ENCODE results near the gene SLC5A6.

The SLC5A6 gene

GRCh38 chr2:27154488-27154887 lies 57.6 kb downstream of the SLC5A6 start:
- H3K4me3 ChIP-seq (ENCODE audit: low read length): no peak overlapping the region
- DNase-seq (ENCODE audit: low read depth, low spot score): no peak

GRCh38 chr2:27152796-27153464 lies 59.1 kb downstream of the SLC5A6 start:
- no peak for DNase-seq (ENCODE audit: low read depth, low spot score)

GRCh38 chr2:27152102-27152795 lies 59.8 kb downstream of the SLC5A6 start:
- DNase-seq (ENCODE audit: low read depth, low spot score): no peak
- H3K4me3 ChIP-seq (ENCODE audit: low read length): no peak overlapping the region

More at GRCh38 chr2:27152796-27153464, 59.1 kb downstream of the SLC5A6 start:
- H3K4me3 ChIP-seq (ENCODE audit: low read length): no peak overlapping the region

- H3K4me3 ChIP-seq (ENCODE audit: low read length): no peak overlapping the region
- DNase-seq (ENCODE audit: low read depth, low spot score): no peak
Measured at GRCh38 chr2:27150639-27151230, 61.3 kb downstream of the SLC5A6 start.

Data from Jurkat, Clone E6-1 (cell line).